Liver (tissue), 3 donors: ENCODE data around the gene DHRS7.

ENCODE experiments used
- CTCF ChIP-seq: fragments of 150-350 bp; IDR thresholded peaks from 2 replicates; pipeline ENCODE4 v1.5.1; 2017; ENCODE audit warnings: improper control_type of control experiment, low read depth, low read length; ENCODE audit not compliant: missing input control
- TAF1 ChIP-seq: conservative IDR thresholded peaks from 2 replicates; pipeline ENCODE4 v1.6.1; 2016; ENCODE audit warnings: antibody characterized with exemption, mild to moderate bottlenecking
- donor health status: healthy.
- donor health status: healthy.

- TF ChIP-seq CTCF (no peak), TAF1 (no peak)
Measured at GRCh38 chr14:60189923-60190840, 25.0 kb upstream of the DHRS7 start.
